Mucosa of descending colon (tissue), 3 donors: ENCODE data around the gene KCTD17. TPM values are rescaled to one million over a fixed set of nuclear protein-coding genes. Genes with fewer than 3 reads are reported as not detected.

Experiments used
- ATAC-seq: fragments of 200-7000 bp; cut with Tn5 transposase; one replicate; pipeline ENCODE4 v1.9.1; 2020; ENCODE audit warnings: mild to moderate bottlenecking, moderate library complexity
- DNase-seq, 3 donors: peaks; one replicate each; pipeline ENCODE4 v3.0.0-alpha.2; 2020
- H3K36me3 ChIP-seq: fragments of 200-600 bp; one replicate; pipeline ENCODE4 v1.8.0; 2021; ENCODE audit warnings: low read depth, mild to moderate bottlenecking
- H3K4me1 ChIP-seq: fragments of 200-600 bp; one replicate; pipeline ENCODE4 v1.8.0; 2021; ENCODE audit warnings: low read depth, mild to moderate bottlenecking
- H3K4me3 ChIP-seq: fragments of 200-600 bp; one replicate; pipeline ENCODE4 v1.8.0; 2021; ENCODE audit warnings: mild to moderate bottlenecking
- H3K9me3 ChIP-seq: fragments of 200-600 bp; one replicate; pipeline ENCODE4 v1.8.0; 2021; ENCODE audit warnings: mild to moderate bottlenecking
- intact Hi-C, 2 donors: fragments of 100-400 bp; cut with DNase I in 1 of 2; cut with micrococcal nuclease in 1 of 2; formaldehyde crosslinking; loops; one replicate each; pipeline versions ENCODE4 v1.11.0 to v1.11.1; 2022; cut with DNase I, micrococcal nuclease
- total RNA-seq, 3 donors: library from RNA; stranded (reverse); fragmentation: NEBNext Ultra II Directional in 2 of 3; extraction: Animal tissue kit (Norgen Biotek cat#: 25700) in 2 of 3; gene quantifications; one replicate each; pipeline versions ENCODE4 v1.2.1 to v1.2.4, GENCODE V29; 2021 to 2023
- TF ChIP-seq, protein P1 (sequence below): fragments of 200-600 bp; IDR thresholded peaks from one replicate; pipeline ENCODE4 v1.8.0; 2022; ENCODE audit warnings: antibody characterized with exemption, mild to moderate bottlenecking
- donor health status: DM: no; HTN: no; CAD: no; lungs with moderate emphysema.
- donor health status: DM: no; HTN: no; CAD: no.
- donor health status: DM: no; HTN: yes; CAD: no.

The KCTD17 gene
- total RNA-seq, 3 donors from 2014 or later: 24.9 to 40.1 (median 31.3) TPM

- H3K9me3 ChIP-seq: no peaks in the 10 kb centered on the region
- H3K36me3 ChIP-seq: no peaks in the 10 kb centered on the region
- peaks cover 29% of the 10 kb centered on the region for H3K4me1 ChIP-seq
- ATAC-seq (no peak), DNase-seq (no peak)
- no peak overlapping the region for H3K4me3 ChIP-seq
- TF ChIP-seq, protein P1, sequence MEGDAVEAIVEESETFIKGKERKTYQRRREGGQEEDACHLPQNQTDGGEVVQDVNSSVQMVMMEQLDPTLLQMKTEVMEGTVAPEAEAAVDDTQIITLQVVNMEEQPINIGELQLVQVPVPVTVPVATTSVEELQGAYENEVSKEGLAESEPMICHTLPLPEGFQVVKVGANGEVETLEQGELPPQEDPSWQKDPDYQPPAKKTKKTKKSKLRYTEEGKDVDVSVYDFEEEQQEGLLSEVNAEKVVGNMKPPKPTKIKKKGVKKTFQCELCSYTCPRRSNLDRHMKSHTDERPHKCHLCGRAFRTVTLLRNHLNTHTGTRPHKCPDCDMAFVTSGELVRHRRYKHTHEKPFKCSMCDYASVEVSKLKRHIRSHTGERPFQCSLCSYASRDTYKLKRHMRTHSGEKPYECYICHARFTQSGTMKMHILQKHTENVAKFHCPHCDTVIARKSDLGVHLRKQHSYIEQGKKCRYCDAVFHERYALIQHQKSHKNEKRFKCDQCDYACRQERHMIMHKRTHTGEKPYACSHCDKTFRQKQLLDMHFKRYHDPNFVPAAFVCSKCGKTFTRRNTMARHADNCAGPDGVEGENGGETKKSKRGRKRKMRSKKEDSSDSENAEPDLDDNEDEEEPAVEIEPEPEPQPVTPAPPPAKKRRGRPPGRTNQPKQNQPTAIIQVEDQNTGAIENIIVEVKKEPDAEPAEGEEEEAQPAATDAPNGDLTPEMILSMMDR: no peak
- intact Hi-C loops: no loop called here
These were observed 1.1 kb downstream of the KCTD17 start for GRCh38 chr22:37052386-37053309.

DNA sequence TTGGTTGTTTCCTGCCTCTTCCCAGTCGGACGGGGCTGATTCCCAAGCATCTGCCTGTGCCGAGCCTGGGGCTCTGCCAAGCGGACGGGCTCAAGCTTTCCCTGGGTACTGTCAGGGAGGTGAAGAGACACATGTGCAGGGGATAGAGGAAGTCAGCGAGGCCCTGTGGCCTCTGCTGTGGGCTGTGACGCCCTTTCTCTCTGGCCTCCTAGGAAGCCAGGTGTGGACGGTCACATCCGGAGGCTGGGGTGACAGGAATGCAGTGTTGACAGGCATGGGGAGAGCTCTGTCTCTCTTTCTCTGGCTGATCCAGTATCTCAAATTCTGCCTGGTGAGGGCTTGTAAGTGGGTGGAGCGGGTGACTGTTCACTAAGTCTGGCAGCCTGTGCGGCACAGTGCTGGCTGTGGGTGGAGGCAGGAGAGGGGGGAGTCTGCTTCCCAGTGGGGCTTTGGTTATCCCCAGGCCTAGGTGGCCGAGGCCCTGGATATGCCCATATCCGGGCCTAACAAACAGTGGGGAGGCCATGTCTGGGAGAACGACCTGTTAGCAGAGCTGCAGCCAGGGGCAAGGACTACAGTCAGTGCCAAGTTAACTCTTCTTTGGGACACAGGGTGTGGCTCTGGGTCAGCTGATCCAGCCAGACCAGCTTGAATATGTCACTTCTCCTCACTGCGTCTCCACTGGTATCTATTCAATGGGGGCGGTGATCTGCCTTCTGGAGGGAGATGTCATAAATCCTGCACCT lies 1.9 kb downstream of the KCTD17 start:
- intact Hi-C loops: no loop called here
- H3K9me3 ChIP-seq: no peaks in the 10 kb centered on the region
- peaks cover 29% of the 10 kb centered on the region for H3K4me1 ChIP-seq
- ATAC-seq (peak; percentile 59), DNase-seq (peak in 1 of 3 donors; percentile 56)
- TF ChIP-seq, protein P1: no peak
- H3K4me3 ChIP-seq: no peak overlapping the region
- no peaks in the 10 kb centered on the region for H3K36me3 ChIP-seq

- no peaks in the 10 kb centered on the region for H3K36me3 ChIP-seq
- peaks cover 29% of the 10 kb centered on the region for H3K4me1 ChIP-seq
- H3K4me3 ChIP-seq: no peak overlapping the region
- DNase-seq (peak in 1 of 3 donors; percentile 47), ATAC-seq (peak; percentile 33)
- intact Hi-C loops: no loop called here
- TF ChIP-seq, protein P1: no peak
- no peaks in the 10 kb centered on the region for H3K9me3 ChIP-seq
These were observed 2.5 kb downstream of the KCTD17 start for GRCh38 chr22:37054056-37054395.

- H3K36me3 ChIP-seq: no peaks in the 10 kb centered on the region
- H3K9me3 ChIP-seq: no peaks in the 10 kb centered on the region
- intact Hi-C loops: no loop called here
- H3K4me1 ChIP-seq: peaks cover 29% of the 10 kb centered on the region
- H3K4me3 ChIP-seq: no peak overlapping the region
- no peak for DNase-seq
- peak; percentile 8 for ATAC-seq
- TF ChIP-seq, protein P1: no peak
These were observed 3.2 kb downstream of the KCTD17 start for GRCh38 chr22:37054600-37055365.

- ATAC-seq: no peak
- Histone ChIP-seq H3K4me1 (peaks cover 22% of the 10 kb centered on the region), H3K4me3 (no peak overlapping the region), H3K36me3 (no peaks in the 10 kb centered on the region), H3K9me3 (no peaks in the 10 kb centered on the region)
- TF ChIP-seq, protein P1: no peak
- intact Hi-C loops: no loop called here
- DNase-seq: no peak
These were observed 4.7 kb downstream of the KCTD17 start for GRCh38 chr22:37056246-37056645.
